HepG2 (cell line): ENCODE results near the gene TMEM134. TPM values are rescaled to one million over a fixed set of nuclear protein-coding genes. Genes with fewer than 3 reads are reported as not detected.

Source experiments
- ATAC-seq: fragments of 200-7000 bp; cut with Tn5 transposase; 3 replicates; pipeline ENCODE4 v1.9.1; 2020; ENCODE audit warnings: mild to moderate bottlenecking, moderate library complexity
- BruUV-seq: library from RNA; stranded (reverse); fragments of 400-500 nt; replicated peaks from 2 replicates; lab custom pipeline; 2021; lab: Mats Ljungman, UMichigan
- CTCF ChIA-PET: fragments of 300-600 bp; formaldehyde crosslinking; extraction: SDS; loops from one replicate; lab custom pipeline; 2021; ENCODE audit warnings: low total read pairs, inconsistent platforms, low intra/inter-chr PET ratio; lab: Yijun Ruan, JAX
- POLR2A ChIA-PET: fragments of 350-600 bp; sonication (Branson Sonifier 250); formaldehyde crosslinking; loops from one replicate; lab custom pipeline; 2020; ENCODE audit warnings: antibody characterized with exemption, inconsistent platforms; lab: Yijun Ruan, JAX
- DNase-seq: peaks from one replicate; pipeline ENCODE4 v3.0.0-alpha.2; 2015; ENCODE audit warnings: low spot score
- FAIRE-seq: peaks from 3 replicates; lab custom pipeline; 2011; peaks lifted over from hg19 to GRCh38; lab: Jason Lieb, UNC
- H2AFZ ChIP-seq: one replicate; pipeline ENCODE4 v1.6.1; 2011; ENCODE audit warnings: low read length, inconsistent platforms
- H3K27ac ChIP-seq: fragments of 300-600 bp; 3 replicates; pipeline ENCODE4 v1.8.0; 2011; ENCODE audit warnings: mixed run types, mild to moderate bottlenecking, mixed read lengths, low read length, inconsistent platforms; ENCODE audit not compliant: insufficient read depth; ENCODE audit errors: extremely low read length
- H3K27me3 ChIP-seq, 2 experiments: fragments of 200-600 bp in 1 of 2; 2 replicates in 1 of 2; 3 replicates in 1 of 2; pipeline versions ENCODE4 v1.6.0 to v1.8.0; 2011; ENCODE audit warnings: low read length in 2 of 2, mild to moderate bottlenecking in 2 of 2, moderate library complexity in 2 of 2, inconsistent platforms in 1 of 2; ENCODE audit not compliant: insufficient read depth in 2 of 2, control insufficient read depth in 1 of 2
- H3K36me3 ChIP-seq, 2 experiments: fragments of 200-600 bp in 1 of 2; replicated peaks in 1 of 2; 2 replicates in 1 of 2; 3 replicates in 1 of 2; pipeline versions ENCODE4 v1.5.1 to v1.8.0; 2011; ENCODE audit warnings: low read length in 2 of 2, inconsistent platforms in 1 of 2; ENCODE audit not compliant: insufficient read depth in 2 of 2, control insufficient read depth in 1 of 2
- H3K4me1 ChIP-seq: 2 replicates; pipeline ENCODE4 v1.5.1; 2012; ENCODE audit warnings: low read length, inconsistent platforms; ENCODE audit not compliant: insufficient read depth
- H3K4me2 ChIP-seq: 2 replicates; pipeline ENCODE4 v1.6.0; 2011; ENCODE audit warnings: low read depth, low read length, inconsistent platforms
- H3K4me3 ChIP-seq, 3 experiments: fragments of 200-600 bp in 1 of 3; sonication (generic), shearing (Covaris generic) in 1 of 3; replicated peaks in 1 of 3; 2 replicates each; pipeline ENCODE4 v1.5.1; 2011 to 2016; ENCODE audit warnings: low read length in 3 of 3, inconsistent platforms in 2 of 3, low read depth in 2 of 3, mild to moderate bottlenecking in 2 of 3, control low read depth in 1 of 3, mixed read lengths in 1 of 3; ENCODE audit not compliant: insufficient read depth in 1 of 3
- H3K79me2 ChIP-seq: one replicate; pipeline ENCODE4 v1.6.1; 2011; ENCODE audit warnings: low read length, inconsistent platforms; ENCODE audit not compliant: insufficient read depth
- H3K9ac ChIP-seq: 2 replicates; pipeline ENCODE4 v1.6.0; 2011; ENCODE audit warnings: mild to moderate bottlenecking, low read depth, low read length, inconsistent platforms; ENCODE audit not compliant: insufficient read depth
- H3K9me3 ChIP-seq: 2 replicates; pipeline ENCODE4 v1.5.1; 2012; ENCODE audit warnings: mild to moderate bottlenecking, low read length
- H4K20me1 ChIP-seq: 2 replicates; pipeline ENCODE4 v1.6.0; 2011; ENCODE audit warnings: inconsistent platforms, mild to moderate bottlenecking, low read length, moderate library complexity; ENCODE audit not compliant: insufficient read depth
- ASH2L ChIP-seq: fragments of 300-600, 200-600 bp; sonication (generic); IDR thresholded peaks from 2 replicates; pipeline ENCODE4 v1.7.0; 2017; ENCODE audit warnings: low read depth, mild to moderate bottlenecking, moderate library complexity, mixed read lengths, low read length; ENCODE audit not compliant: insufficient read length
- ERF ChIP-seq: IDR thresholded peaks from 2 replicates; pipeline ENCODE4 v1.6.1; 2018; ENCODE audit warnings: missing biosample characterization, missing genetic modification reagents
- ISL2 ChIP-seq: sonication (generic); formaldehyde crosslinking; IDR thresholded peaks from 2 replicates; pipeline ENCODE4 v1.5.0; 2020; ENCODE audit warnings: missing genetic modification reagents
- RBFOX2 ChIP-seq: fragments of 200-400 bp; formaldehyde crosslinking; IDR thresholded peaks from 2 replicates; pipeline ENCODE4 v1.6.1; 2017; ENCODE audit warnings: low read depth, mild to moderate bottlenecking, low read length
- WGBS: methylation state at CpG from one replicate; pipeline ENCODE4 v1.1.6; 2017; ENCODE audit warnings: low lambda C conversion rate; 5-methylcytosine and 5-hydroxymethylcytosine counted together
- in situ Hi-C: cut with HindIII; loops from 2 replicates; pipeline ENCODE4 v1.10.0; 2017; ENCODE audit warnings: low pct_unique_long_range_greater_than_20kb; ENCODE audit not compliant: extremely low pct_ligation_motif_present
- intact Hi-C: fragments of 100-400 bp; cut with micrococcal nuclease; formaldehyde crosslinking; loops from one replicate; pipeline ENCODE4 v1.10.0; 2022; ENCODE audit not compliant: unreplicated experiment
- polyA plus RNA-seq, 8 experiments: library from polyadenylated mRNA; depleted of rRNA in 3 of 8; stranded (reverse) in 7 of 8; unstranded in 1 of 8; fragments of >200 nt; fragmentation: Illumina TruSeq in 4 of 8; extraction: Trizol in 4 of 8; gene quantifications; 2 replicates each; pipeline versions ENCODE4 v1.2.1 to v1.2.3, GENCODE V29; 2011 to 2016; ENCODE audit warnings: low read depth in 4 of 8, missing spikeins in 1 of 8, mixed read lengths in 1 of 8; ENCODE audit not compliant: insufficient read depth in 1 of 8
- total RNA-seq, 5 experiments: library from RNA; depleted of rRNA; stranded (reverse); fragments of >200 nt; fragmentation: Illumina TruSeq; extraction: Trizol; gene quantifications; 2 replicates each; pipeline ENCODE4 v1.2.3, GENCODE V29; 2016; ENCODE audit warnings: low read depth in 1 of 5
- TF ChIP-seq, protein P1 (sequence below): sonication (generic); formaldehyde crosslinking; IDR thresholded peaks from 2 replicates; pipeline ENCODE4 v1.4.0; 2020; ENCODE audit warnings: mild to moderate bottlenecking, missing genetic modification reagents
- TF ChIP-seq, protein P2 (sequence below): sonication (generic); formaldehyde crosslinking; IDR thresholded peaks from 2 replicates; pipeline ENCODE4 v1.9.0; 2021; ENCODE audit warnings: missing genetic modification reagents, borderline replicate concordance
- TF ChIP-seq, protein P3 (sequence below): sonication (generic); formaldehyde crosslinking; IDR thresholded peaks from 2 replicates; pipeline ENCODE4 v1.4.0; 2020; ENCODE audit warnings: missing genetic modification reagents, mild to moderate bottlenecking, borderline replicate concordance

Gene TMEM134
- total and polyA plus RNA-seq, 2 of the 13 experiments (the other 11 are each of a cell fraction or from before 2014, with no cell fraction given): 6.9 to 26.9 TPM

DNA sequence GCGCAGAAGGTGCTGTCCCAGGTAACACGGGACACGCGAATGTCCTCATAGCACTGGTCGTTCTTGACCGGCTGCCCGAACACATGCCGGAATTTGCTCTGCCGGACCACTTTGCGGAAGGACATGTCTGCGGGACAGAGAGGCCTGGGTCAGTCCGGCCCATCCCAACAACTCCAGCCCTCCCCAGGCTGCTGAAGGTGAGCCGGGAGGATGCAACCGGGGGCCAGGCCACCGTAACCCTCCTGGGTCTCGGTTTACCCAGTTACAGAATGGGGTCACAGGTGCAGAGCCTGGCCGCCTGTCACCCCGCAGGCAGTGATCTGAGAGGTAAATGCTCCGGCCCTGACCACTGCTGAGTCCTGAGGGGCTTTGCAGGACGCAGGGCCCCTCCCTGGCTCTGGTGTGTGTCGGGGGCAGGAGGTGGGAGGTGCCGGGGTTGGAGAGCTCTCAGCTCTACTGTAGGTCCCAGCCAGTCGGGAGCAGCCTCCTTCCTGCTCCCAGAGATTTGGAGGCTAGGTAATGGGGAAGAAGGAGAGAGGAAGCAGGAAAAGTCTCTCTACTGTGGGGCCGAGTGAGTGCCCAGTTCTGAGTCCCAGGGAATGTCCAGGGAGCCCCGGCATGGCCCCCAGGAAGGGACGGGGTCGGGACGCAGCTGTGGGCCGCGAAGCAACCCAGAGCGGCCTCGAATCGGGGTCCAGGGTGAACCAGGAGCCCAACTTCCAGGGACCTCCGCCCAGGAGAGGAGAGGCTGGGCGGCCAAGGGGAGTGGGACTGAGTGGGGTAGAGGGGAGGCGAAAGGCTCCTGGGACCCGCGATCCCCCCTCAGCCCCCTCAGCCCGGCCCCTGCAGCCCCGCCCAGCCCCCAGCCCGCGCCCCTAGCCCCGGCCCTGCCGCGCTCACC, 26.3 kb downstream of the TMEM134 start (continued):
- TF ChIP-seq, protein P1, sequence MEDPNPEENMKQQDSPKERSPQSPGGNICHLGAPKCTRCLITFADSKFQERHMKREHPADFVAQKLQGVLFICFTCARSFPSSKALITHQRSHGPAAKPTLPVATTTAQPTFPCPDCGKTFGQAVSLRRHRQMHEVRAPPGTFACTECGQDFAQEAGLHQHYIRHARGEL: no peak
- 0 out of 2 replicates have a peak, but pooled peaks have one; percentile 28 for TF ChIP-seq ISL2

DNA sequence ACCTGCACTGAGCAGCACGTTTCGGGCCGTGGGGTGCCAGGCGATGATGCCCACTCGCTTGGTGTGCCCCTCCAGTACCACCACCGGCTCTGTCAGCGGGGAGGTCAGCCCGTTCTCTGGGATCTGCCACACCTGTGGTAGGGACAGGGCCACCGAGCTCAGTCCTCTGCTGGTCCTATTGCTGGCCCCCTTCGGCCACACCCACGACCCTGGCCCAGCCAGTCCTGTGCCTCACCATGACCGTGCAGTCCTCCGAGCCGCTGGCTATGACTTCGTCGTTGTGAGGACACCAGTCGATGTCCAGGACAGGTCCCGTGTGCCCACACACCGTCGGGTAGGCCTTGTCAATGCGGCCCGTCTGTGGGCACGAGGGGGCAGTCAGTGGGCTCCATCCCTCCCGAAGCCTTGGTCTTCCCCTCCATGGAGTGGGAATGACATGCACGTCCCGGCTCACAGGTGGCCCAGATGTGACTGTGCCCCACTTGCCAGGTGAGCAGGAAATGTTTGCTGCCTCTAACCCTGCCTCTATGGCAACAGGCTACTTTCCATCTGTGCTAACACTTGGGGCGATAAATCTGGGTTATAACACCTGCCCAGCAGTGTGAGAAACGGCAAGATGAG, 27.2 kb downstream of the TMEM134 start:
- in situ Hi-C loops: no loop called here
- Histone ChIP-seq H3K4me1 (peaks cover 21% of the 10 kb centered on the region), H3K27ac (no peak overlapping the region), H3K9ac (no peak overlapping the region; the same call in 1 of the 2 replicates), H4K20me1 (no peaks in the 10 kb centered on the region), H3K27me3 (peaks cover 0 to 1% of the 10 kb centered on the region in 2 experiments; a peak in 1 of 5 replicates), H3K9me3 (no peaks in the 10 kb centered on the region), H3K4me3 (no peak overlapping the region; a peak in 2 of 6 replicates), H2AFZ (no peak overlapping the region), H3K4me2 (peak overlapping the region; percentile 87), H3K79me2 (peaks cover 3% of the 10 kb centered on the region), H3K36me3 (peaks cover 0 to 4% of the 10 kb centered on the region in 2 experiments; a peak in 2 of 5 replicates)
- no peak for DNase-seq
- CTCF ChIA-PET: no interaction called here
- 97% methylated on average over 18 of the region's 28 CpGs for WGBS
- intact Hi-C loops: loop anchor here (2.0 kb wide), 1 partner anchor 13 kb away; the partner anchor contains the start of gene RPS6KB2
- POLR2A ChIA-PET: no interaction called here
- no peak for ATAC-seq
- no peak for FAIRE-seq
- TF ChIP-seq RBFOX2 (peak; percentile 40; the same call in 1 of the 2 replicates), ASH2L (no peak), ERF (no peak)
- TF ChIP-seq, protein P2, sequence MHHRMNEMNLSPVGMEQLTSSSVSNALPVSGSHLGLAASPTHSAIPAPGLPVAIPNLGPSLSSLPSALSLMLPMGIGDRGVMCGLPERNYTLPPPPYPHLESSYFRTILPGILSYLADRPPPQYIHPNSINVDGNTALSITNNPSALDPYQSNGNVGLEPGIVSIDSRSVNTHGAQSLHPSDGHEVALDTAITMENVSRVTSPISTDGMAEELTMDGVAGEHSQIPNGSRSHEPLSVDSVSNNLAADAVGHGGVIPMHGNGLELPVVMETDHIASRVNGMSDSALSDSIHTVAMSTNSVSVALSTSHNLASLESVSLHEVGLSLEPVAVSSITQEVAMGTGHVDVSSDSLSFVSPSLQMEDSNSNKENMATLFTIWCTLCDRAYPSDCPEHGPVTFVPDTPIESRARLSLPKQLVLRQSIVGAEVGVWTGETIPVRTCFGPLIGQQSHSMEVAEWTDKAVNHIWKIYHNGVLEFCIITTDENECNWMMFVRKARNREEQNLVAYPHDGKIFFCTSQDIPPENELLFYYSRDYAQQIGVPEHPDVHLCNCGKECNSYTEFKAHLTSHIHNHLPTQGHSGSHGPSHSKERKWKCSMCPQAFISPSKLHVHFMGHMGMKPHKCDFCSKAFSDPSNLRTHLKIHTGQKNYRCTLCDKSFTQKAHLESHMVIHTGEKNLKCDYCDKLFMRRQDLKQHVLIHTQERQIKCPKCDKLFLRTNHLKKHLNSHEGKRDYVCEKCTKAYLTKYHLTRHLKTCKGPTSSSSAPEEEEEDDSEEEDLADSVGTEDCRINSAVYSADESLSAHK (CRISPR knock-in tag): no peak
- TF ChIP-seq, protein P3, sequence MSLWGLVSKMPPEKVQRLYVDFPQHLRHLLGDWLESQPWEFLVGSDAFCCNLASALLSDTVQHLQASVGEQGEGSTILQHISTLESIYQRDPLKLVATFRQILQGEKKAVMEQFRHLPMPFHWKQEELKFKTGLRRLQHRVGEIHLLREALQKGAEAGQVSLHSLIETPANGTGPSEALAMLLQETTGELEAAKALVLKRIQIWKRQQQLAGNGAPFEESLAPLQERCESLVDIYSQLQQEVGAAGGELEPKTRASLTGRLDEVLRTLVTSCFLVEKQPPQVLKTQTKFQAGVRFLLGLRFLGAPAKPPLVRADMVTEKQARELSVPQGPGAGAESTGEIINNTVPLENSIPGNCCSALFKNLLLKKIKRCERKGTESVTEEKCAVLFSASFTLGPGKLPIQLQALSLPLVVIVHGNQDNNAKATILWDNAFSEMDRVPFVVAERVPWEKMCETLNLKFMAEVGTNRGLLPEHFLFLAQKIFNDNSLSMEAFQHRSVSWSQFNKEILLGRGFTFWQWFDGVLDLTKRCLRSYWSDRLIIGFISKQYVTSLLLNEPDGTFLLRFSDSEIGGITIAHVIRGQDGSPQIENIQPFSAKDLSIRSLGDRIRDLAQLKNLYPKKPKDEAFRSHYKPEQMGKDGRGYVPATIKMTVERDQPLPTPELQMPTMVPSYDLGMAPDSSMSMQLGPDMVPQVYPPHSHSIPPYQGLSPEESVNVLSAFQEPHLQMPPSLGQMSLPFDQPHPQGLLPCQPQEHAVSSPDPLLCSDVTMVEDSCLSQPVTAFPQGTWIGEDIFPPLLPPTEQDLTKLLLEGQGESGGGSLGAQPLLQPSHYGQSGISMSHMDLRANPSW (CRISPR knock-in tag): no peak
- TSS peak; percentile 56 for BruUV-seq
